Upper lobe of left lung (tissue), 6 donors: ENCODE data around the gene BAAT. TPM values are rescaled to one million over a fixed set of nuclear protein-coding genes. Genes with fewer than 3 reads are reported as not detected.

Experiments used
- ATAC-seq, 2 donors: fragments of 200-7000 bp; cut with Tn5 transposase; one replicate each; pipeline ENCODE4 v1.9.1; 2022; ENCODE audit warnings: mild to moderate bottlenecking in 2 of 2, moderate library complexity in 2 of 2; ENCODE audit not compliant: low FRiP score in 2 of 2
- DNase-seq, 2 donors: peaks; one replicate each; pipeline ENCODE4 v3.0.0-alpha.2; 2019 to 2020
- H3K27ac ChIP-seq, 4 donors: fragments of 200-600 bp; sonication (generic); one replicate each; pipeline ENCODE4 v1.5.1; 2016 to 2019
- H3K27me3 ChIP-seq, 4 donors: fragments of 200-600 bp; sonication (generic); one replicate each; pipeline ENCODE4 v1.5.1; 2017 to 2019
- H3K36me3 ChIP-seq, 4 donors: fragments of 200-600 bp; sonication (generic); one replicate each; pipeline ENCODE4 v1.5.1; 2016 to 2019
- H3K4me1 ChIP-seq, 4 donors: fragments of 200-600 bp; sonication (generic); one replicate each; pipeline ENCODE4 v1.5.1; 2018 to 2019
- H3K4me3 ChIP-seq, 4 donors: fragments of 200-600 bp; sonication (generic); one replicate each; pipeline ENCODE4 v1.5.1; 2017 to 2019; ENCODE audit warnings: mild to moderate bottlenecking in 2 of 4, moderate library complexity in 1 of 4
- H3K9me3 ChIP-seq, 4 donors: fragments of 200-600 bp; sonication (generic); one replicate each; pipeline ENCODE4 v1.5.1; 2018 to 2019
- CTCF ChIP-seq, 6 experiments: fragments of 450-650 bp in 4 of 6; fragments of 200-600 bp in 2 of 6; sonication (generic) in 2 of 6; IDR thresholded peaks; one replicate each; pipeline ENCODE4 v1.5.1; 2016 to 2019; ENCODE audit warnings: antibody characterized with exemption in 6 of 6
- EP300 ChIP-seq, 4 donors: sonication (generic); formaldehyde crosslinking; IDR thresholded peaks; one replicate each; pipeline ENCODE4 v1.5.1; 2017; ENCODE audit warnings: antibody characterized with exemption in 4 of 4, control low read depth in 2 of 4
- POLR2A ChIP-seq, 4 donors: fragments of 450-650 bp; IDR thresholded peaks; one replicate each; pipeline ENCODE4 v1.5.1; 2016 to 2017; ENCODE audit warnings: antibody characterized with exemption in 4 of 4, mild to moderate bottlenecking in 2 of 4
- POLR2AphosphoS5 ChIP-seq, 2 donors: sonication (generic); formaldehyde crosslinking; IDR thresholded peaks; one replicate each; pipeline ENCODE4 v1.5.1; 2017; ENCODE audit warnings: antibody characterized with exemption in 2 of 2
- WGBS, 2 donors: methylation state at CpG; one replicate each; pipeline ENCODE4 v1.1.5; 2017 to 2018; 5-methylcytosine and 5-hydroxymethylcytosine counted together
- total RNA-seq, 6 donors: library from RNA; depleted of rRNA in 4 of 6; stranded (reverse); fragments of >200 nt in 4 of 6; gene quantifications; one replicate each; pipeline versions ENCODE4 v1.1.0 to v1.2.1, GENCODE V29; 2016 to 2021
- donor health status: DM: no; HTN: no; CAD: no; lungs with moderate emphysema.
- donor health status: DM: no; HTN: yes; CAD: no; lungs with severe emphysema.

Gene BAAT
- total RNA-seq, 6 donors from 2014 or later: 1.7 to 3.3 TPM; not detected in 4

GRCh38 chr9:101381833-101382342 is 2.9 kb downstream of the BAAT start:
- no peak for ATAC-seq
- no peaks in the 10 kb centered on the region for H3K4me1 ChIP-seq
- TF ChIP-seq CTCF (IDR thresholded peaks at IDR 0.05) (no peak), POLR2AphosphoS5 (IDR thresholded peaks at IDR 0.05) (no peak), EP300 (IDR thresholded peaks at IDR 0.05) (no peak), POLR2A (IDR thresholded peaks at IDR 0.05) (no peak)

GRCh38 chr9:101381118-101381517 is 3.7 kb downstream of the BAAT start:
- DNase-seq (no peak), ATAC-seq (no peak)
- no peak for TF ChIP-seq POLR2A (IDR thresholded peaks at IDR 0.05)
- no peak for TF ChIP-seq EP300 (IDR thresholded peaks at IDR 0.05)
- TF ChIP-seq CTCF (IDR thresholded peaks at IDR 0.05): no peak
- no peak for TF ChIP-seq POLR2AphosphoS5 (IDR thresholded peaks at IDR 0.05)
- H3K4me3 ChIP-seq: no peak overlapping the region
- no peaks in the 10 kb centered on the region for H3K27me3 ChIP-seq
- H3K36me3 ChIP-seq: no peaks in the 10 kb centered on the region
- H3K4me1 ChIP-seq: no peaks in the 10 kb centered on the region
- 85 to 95% methylated on average over 3 of the region's 3 CpGs for WGBS, 2 donors
- H3K27ac ChIP-seq: no peak overlapping the region
- H3K9me3 ChIP-seq: peaks cover 0 to 10% (median 3%) of the 10 kb centered on the region in 4 donors

More at GRCh38 chr9:101381833-101382342, 2.9 kb downstream of the BAAT start:
- 88 to 92% methylated on average over 2 of the region's 2 CpGs for WGBS, 2 donors
- Histone ChIP-seq H3K27ac (no peak overlapping the region), H3K4me3 (no peak overlapping the region), H3K9me3 (peaks cover 0 to 10% (median 3%) of the 10 kb centered on the region in 4 donors), H3K27me3 (no peaks in the 10 kb centered on the region), H3K36me3 (no peaks in the 10 kb centered on the region)
- no peak for DNase-seq

- no peaks in the 10 kb centered on the region for H3K27me3 ChIP-seq
- H3K4me3 ChIP-seq: no peak overlapping the region
- H3K27ac ChIP-seq: no peak overlapping the region
- peaks cover 0 to 7% (median 3%) of the 10 kb centered on the region in 4 donors for H3K9me3 ChIP-seq
- ATAC-seq: no peak
- H3K4me1 ChIP-seq: no peaks in the 10 kb centered on the region
- TF ChIP-seq POLR2A (IDR thresholded peaks at IDR 0.05) (no peak), EP300 (IDR thresholded peaks at IDR 0.05) (no peak), POLR2AphosphoS5 (IDR thresholded peaks at IDR 0.05) (no peak), CTCF (IDR thresholded peaks at IDR 0.05) (no peak)
- no peak for DNase-seq
- H3K36me3 ChIP-seq: no peaks in the 10 kb centered on the region
Measured at GRCh38 chr9:101380295-101380694, 4.5 kb downstream of the BAAT start.

GRCh38 chr9:101376111-101376848 is 8.5 kb downstream of the BAAT start:
- peak in 1 of 2 donors; percentile 31 for ATAC-seq
- no peaks in the 10 kb centered on the region for H3K4me1 ChIP-seq
- no peak for DNase-seq
- TF ChIP-seq POLR2AphosphoS5 (IDR thresholded peaks at IDR 0.05): no peak
- no peak for TF ChIP-seq POLR2A (IDR thresholded peaks at IDR 0.05)
- TF ChIP-seq CTCF (IDR thresholded peaks at IDR 0.05): no peak
- TF ChIP-seq EP300 (IDR thresholded peaks at IDR 0.05): no peak
- H3K36me3 ChIP-seq: no peaks in the 10 kb centered on the region
- WGBS, 2 donors: 66 to 75% methylated on average over 6 of the region's 6 CpGs
- H3K9me3 ChIP-seq: no peaks in the 10 kb centered on the region
- no peak overlapping the region for H3K4me3 ChIP-seq
- no peak overlapping the region for H3K27ac ChIP-seq
- no peaks in the 10 kb centered on the region for H3K27me3 ChIP-seq

GRCh38 chr9:101375546-101375945 is 9.3 kb downstream of the BAAT start:
- no peak overlapping the region for H3K4me3 ChIP-seq
- peak in 1 of 2 donors; percentile 56 for ATAC-seq
- no peaks in the 10 kb centered on the region for H3K4me1 ChIP-seq
- H3K27ac ChIP-seq: no peak overlapping the region
- H3K36me3 ChIP-seq: no peaks in the 10 kb centered on the region
- DNase-seq: no peak
- no peak for TF ChIP-seq CTCF (IDR thresholded peaks at IDR 0.05)
- TF ChIP-seq POLR2A (IDR thresholded peaks at IDR 0.05): no peak
- TF ChIP-seq POLR2AphosphoS5 (IDR thresholded peaks at IDR 0.05): no peak
- no peak for TF ChIP-seq EP300 (IDR thresholded peaks at IDR 0.05)
- H3K9me3 ChIP-seq: no peaks in the 10 kb centered on the region
- H3K27me3 ChIP-seq: no peaks in the 10 kb centered on the region
- WGBS, 2 donors: 90 to 92% methylated on average over 12 of the region's 12 CpGs
